Measurements from ENCODE around the gene ARAP3.

GRCh38 chr5:141668601-141669265, 13.3 kb downstream of the ARAP3 start:
- TF ChIP-seq, protein P1, sequence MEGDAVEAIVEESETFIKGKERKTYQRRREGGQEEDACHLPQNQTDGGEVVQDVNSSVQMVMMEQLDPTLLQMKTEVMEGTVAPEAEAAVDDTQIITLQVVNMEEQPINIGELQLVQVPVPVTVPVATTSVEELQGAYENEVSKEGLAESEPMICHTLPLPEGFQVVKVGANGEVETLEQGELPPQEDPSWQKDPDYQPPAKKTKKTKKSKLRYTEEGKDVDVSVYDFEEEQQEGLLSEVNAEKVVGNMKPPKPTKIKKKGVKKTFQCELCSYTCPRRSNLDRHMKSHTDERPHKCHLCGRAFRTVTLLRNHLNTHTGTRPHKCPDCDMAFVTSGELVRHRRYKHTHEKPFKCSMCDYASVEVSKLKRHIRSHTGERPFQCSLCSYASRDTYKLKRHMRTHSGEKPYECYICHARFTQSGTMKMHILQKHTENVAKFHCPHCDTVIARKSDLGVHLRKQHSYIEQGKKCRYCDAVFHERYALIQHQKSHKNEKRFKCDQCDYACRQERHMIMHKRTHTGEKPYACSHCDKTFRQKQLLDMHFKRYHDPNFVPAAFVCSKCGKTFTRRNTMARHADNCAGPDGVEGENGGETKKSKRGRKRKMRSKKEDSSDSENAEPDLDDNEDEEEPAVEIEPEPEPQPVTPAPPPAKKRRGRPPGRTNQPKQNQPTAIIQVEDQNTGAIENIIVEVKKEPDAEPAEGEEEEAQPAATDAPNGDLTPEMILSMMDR (IDR thresholded peaks at IDR 0.05): no peak
- no peak for TF ChIP-seq ZFX (IDR thresholded peaks at IDR 0.05; ENCODE audit: borderline replicate concordance)

All from 22Rv1 (cell line).